ENCODE measurements around the gene CARS1. TPM values are rescaled to one million over a fixed set of nuclear protein-coding genes. Genes with fewer than 3 reads are reported as not detected.

Gene CARS1
- total and polyA plus RNA-seq, 2 donors (not counting 1 experiment from before 2014, with no cell fraction given): 31.3 to 49.5 TPM

GRCh38 chr11:2995893-2996554 is 61.2 kb downstream of the CARS1 start:
- Histone ChIP-seq H3K4me1 (ENCODE audit: control insufficient read depth in 2 of 2, insufficient read depth in 2 of 2, low read length in 2 of 2) (peaks cover 6 to 14% of the 10 kb centered on the region in 2 donors), H3K9ac (ENCODE audit: low read length) (no peak overlapping the region), H3K36me3 (replicated peaks in 1 of 2; ENCODE audit: control extremely low read depth in 1 of 2, control insufficient read depth in 1 of 2, extremely low read depth in 1 of 2, insufficient read depth in 2 of 2, low read length in 1 of 2) (peaks cover 0 to 8% of the 10 kb centered on the region in 2 experiments), H3K27me3 (replicated peaks in 1 of 4; ENCODE audit: control extremely low read depth in 1 of 4, control insufficient read depth in 3 of 4, insufficient read depth in 4 of 4, low read length in 3 of 4) (no peaks in the 10 kb centered on the region), H3K27ac (ENCODE audit: low read length in 2 of 2) (no peak overlapping the region), H3K79me2 (ENCODE audit: control insufficient read depth, insufficient read depth, low read length) (peaks cover 8% of the 10 kb centered on the region), H3K4me2 (replicated peaks; ENCODE audit: low read depth, low read length, poor library complexity, severe bottlenecking) (no peak overlapping the region), H2AFZ (ENCODE audit: insufficient read depth, low read depth, low read length, poor library complexity, severe bottlenecking) (no peak overlapping the region), H3K9me3 (ENCODE audit: control extremely low read depth in 1 of 3, control insufficient read depth in 2 of 3, insufficient read depth in 1 of 3, low read length in 2 of 3) (no peaks in the 10 kb centered on the region), H3K4me3 (ENCODE audit: control extremely low read depth in 1 of 5, extremely low read depth in 1 of 5, insufficient read depth in 1 of 5, low read depth in 2 of 5, low read length in 4 of 5) (no peak overlapping the region), H4K20me1 (ENCODE audit: control insufficient read depth, insufficient read depth, low read length, poor library complexity, severe bottlenecking) (no peaks in the 10 kb centered on the region)
- ChIA-PET CTCF (no interaction called here), POLR2A (no interaction called here)
- WGBS (ENCODE audit: insufficient coverage): 82% methylated on average over 12 of the region's 14 CpGs
- Mint-ChIP-seq H3K4me3 (no peak overlapping the region), H3K4me1 (peaks cover 9% of the 10 kb centered on the region), H3K27me3 (no peaks in the 10 kb centered on the region), H3K9me3 (ENCODE audit: insufficient read depth) (no peaks in the 10 kb centered on the region), H3K27ac (no peak overlapping the region)
- DNase-seq: no peak
- TF ChIP-seq CTCF (IDR thresholded peaks at IDR 0.05): no peak
- TF ChIP-seq EZH2 (IDR thresholded peaks at IDR 0.05; ENCODE audit: borderline replicate concordance, insufficient read depth, low read depth, low read length, poor library complexity, severe bottlenecking): no peak
- intact Hi-C loops (cut with micrococcal nuclease): no loop called here
- ATAC-seq (ENCODE audit: low read depth): no peak

- no peak overlapping the region for H3K9ac ChIP-seq (ENCODE audit: low read length)
- H3K27me3 ChIP-seq (replicated peaks in 1 of 4; ENCODE audit: control extremely low read depth in 1 of 4, control insufficient read depth in 3 of 4, insufficient read depth in 4 of 4, low read length in 3 of 4): no peaks in the 10 kb centered on the region
- no peak overlapping the region for H3K4me3 Mint-ChIP-seq
- ChIA-PET CTCF (no interaction called here), POLR2A (no interaction called here)
- H3K27ac ChIP-seq (ENCODE audit: low read length in 2 of 2): no peak overlapping the region
- WGBS (ENCODE audit: insufficient coverage): 96% methylated on average over 13 of the region's 13 CpGs
- H3K27me3 Mint-ChIP-seq: no peaks in the 10 kb centered on the region
- peaks cover 17% of the 10 kb centered on the region for H3K79me2 ChIP-seq (ENCODE audit: control insufficient read depth, insufficient read depth, low read length)
- no peak overlapping the region for H3K27ac Mint-ChIP-seq
- no peak overlapping the region for H3K4me3 ChIP-seq (ENCODE audit: control extremely low read depth in 1 of 5, extremely low read depth in 1 of 5, insufficient read depth in 1 of 5, low read depth in 2 of 5, low read length in 4 of 5)
- no peaks in the 10 kb centered on the region for H3K9me3 Mint-ChIP-seq (ENCODE audit: insufficient read depth)
- H3K4me1 ChIP-seq (ENCODE audit: control insufficient read depth in 2 of 2, insufficient read depth in 2 of 2, low read length in 2 of 2): peaks cover 16 to 23% of the 10 kb centered on the region in 2 donors
- no peak overlapping the region for H2AFZ ChIP-seq (ENCODE audit: insufficient read depth, low read depth, low read length, poor library complexity, severe bottlenecking)
- DNase-seq (no peak), ATAC-seq (ENCODE audit: low read depth) (no peak)
- intact Hi-C loops (cut with micrococcal nuclease): no loop called here
- H3K36me3 ChIP-seq (replicated peaks in 1 of 2; ENCODE audit: control extremely low read depth in 1 of 2, control insufficient read depth in 1 of 2, extremely low read depth in 1 of 2, insufficient read depth in 2 of 2, low read length in 1 of 2): no peaks in the 10 kb centered on the region
- H4K20me1 ChIP-seq (ENCODE audit: control insufficient read depth, insufficient read depth, low read length, poor library complexity, severe bottlenecking): no peaks in the 10 kb centered on the region
- H3K9me3 ChIP-seq (ENCODE audit: control extremely low read depth in 1 of 3, control insufficient read depth in 2 of 3, insufficient read depth in 1 of 3, low read length in 2 of 3): no peaks in the 10 kb centered on the region
- H3K4me2 ChIP-seq (replicated peaks; ENCODE audit: low read depth, low read length, poor library complexity, severe bottlenecking): no peak overlapping the region
- peaks cover 19% of the 10 kb centered on the region for H3K4me1 Mint-ChIP-seq
- TF ChIP-seq CTCF (IDR thresholded peaks at IDR 0.05) (no peak), EZH2 (IDR thresholded peaks at IDR 0.05; ENCODE audit: borderline replicate concordance, insufficient read depth, low read depth, low read length, poor library complexity, severe bottlenecking) (no peak)
These were observed 62.1 kb downstream of the CARS1 start for GRCh38 chr11:2995031-2995561.

All from B cell (primary cell).